ENCODE results near the gene VAMP3. TPM values are rescaled to one million over a fixed set of nuclear protein-coding genes. Genes with fewer than 3 reads are reported as not detected.

The VAMP3 gene
- total and polyA plus RNA-seq, 4 experiments from 2014 or later: 45.6 to 67.0 (median 51.9) TPM

DNA sequence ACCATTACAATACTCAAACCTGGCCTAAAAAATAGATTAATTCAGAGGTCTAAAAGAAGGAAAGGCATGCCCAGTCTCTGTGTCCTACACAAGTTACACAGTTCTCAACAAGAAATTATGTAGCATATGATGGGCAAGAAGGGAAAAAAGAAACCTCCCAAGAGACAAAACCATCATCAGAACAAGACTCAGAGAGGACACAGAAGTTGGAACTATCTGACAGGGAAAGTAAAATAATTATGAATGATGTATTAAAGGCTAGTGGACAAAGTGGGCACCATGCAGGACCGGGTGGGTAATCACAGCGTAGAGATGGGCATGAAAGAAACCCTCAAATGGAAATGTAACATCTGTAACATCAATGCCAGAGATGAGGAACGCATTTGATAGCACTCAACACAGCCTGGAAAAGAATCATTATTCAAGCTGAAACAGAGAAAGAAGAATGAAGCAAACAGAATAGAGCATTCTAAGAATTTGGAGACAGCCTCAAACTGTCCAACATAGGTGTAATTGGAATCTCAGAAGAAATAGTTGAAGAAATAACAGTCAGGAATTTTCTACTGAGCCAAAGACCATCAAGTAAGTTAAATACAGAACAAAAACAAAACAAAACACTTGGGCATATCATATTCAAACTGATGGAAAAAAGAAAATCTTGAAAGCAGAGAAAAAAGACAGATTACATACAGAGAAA, 42.7 kb downstream of the VAMP3 start:
- H3K27me3 ChIP-seq (ENCODE audit: insufficient read depth, low read length): no peaks in the 10 kb centered on the region
- H3K4me1 ChIP-seq (ENCODE audit: insufficient read depth, low read length): no peaks in the 10 kb centered on the region
- Mint-ChIP-seq H3K27me3 (no peaks in the 10 kb centered on the region), H3K36me3 (peaks cover 45 to 46% of the 10 kb centered on the region in 2 donors), H3K27ac (no peak overlapping the region), H3K4me1 (no peaks in the 10 kb centered on the region), H3K4me3 (no peak overlapping the region), H3K9me3 (peaks cover 0 to 17% (median 16%) of the 10 kb centered on the region in 8 donors)
- peaks cover 4 to 7% of the 10 kb centered on the region in 2 donors for H3K9me3 ChIP-seq (ENCODE audit: control insufficient read depth in 1 of 2, low read length in 2 of 2)
- no peak overlapping the region for H3K4me3 ChIP-seq (ENCODE audit: low read length in 2 of 2)
- no peak for DNase-seq
- CTCF ChIA-PET (ENCODE audit: partially characterized antibody): no interaction called here
- intact Hi-C loops (cut with micrococcal nuclease): no loop called here
- POLR2A ChIA-PET (ENCODE audit: partially characterized antibody): no interaction called here
- H3K36me3 ChIP-seq (ENCODE audit: insufficient read depth, low read length): peaks cover 17% of the 10 kb centered on the region
- H3K27ac ChIP-seq (ENCODE audit: low read depth, low read length): no peak overlapping the region

GRCh38 chr1:7821282-7821681, 50.2 kb downstream of the VAMP3 start:
- CTCF ChIA-PET (ENCODE audit: partially characterized antibody): no interaction called here
- no peak overlapping the region for H3K27ac ChIP-seq (ENCODE audit: low read depth, low read length)
- intact Hi-C loops (cut with micrococcal nuclease): no loop called here
- H3K4me1 ChIP-seq (ENCODE audit: insufficient read depth, low read length): no peaks in the 10 kb centered on the region
- H3K27me3 ChIP-seq (ENCODE audit: insufficient read depth, low read length): no peaks in the 10 kb centered on the region
- H3K4me3 ChIP-seq (ENCODE audit: low read length in 2 of 2): no peak overlapping the region
- Mint-ChIP-seq H3K4me1 (peaks cover 0 to under 1% (median 0%) of the 10 kb centered on the region in 4 donors), H3K4me3 (no peak overlapping the region), H3K27me3 (no peaks in the 10 kb centered on the region), H3K36me3 (peaks cover 31 to 38% of the 10 kb centered on the region in 2 donors), H3K27ac (no peak overlapping the region), H3K9me3 (no peaks in the 10 kb centered on the region)
- H3K9me3 ChIP-seq (ENCODE audit: control insufficient read depth in 1 of 2, low read length in 2 of 2): no peaks in the 10 kb centered on the region
- no peaks in the 10 kb centered on the region for H3K36me3 ChIP-seq (ENCODE audit: insufficient read depth, low read length)
- no peak for DNase-seq
- POLR2A ChIA-PET (ENCODE audit: partially characterized antibody): no interaction called here

GRCh38 chr1:7824701-7825100, 53.6 kb downstream of the VAMP3 start:
- Histone ChIP-seq H3K27me3 (ENCODE audit: insufficient read depth, low read length) (no peaks in the 10 kb centered on the region), H3K9me3 (ENCODE audit: control insufficient read depth in 1 of 2, low read length in 2 of 2) (no peaks in the 10 kb centered on the region), H3K36me3 (ENCODE audit: insufficient read depth, low read length) (no peaks in the 10 kb centered on the region), H3K4me3 (ENCODE audit: low read length in 2 of 2) (no peak overlapping the region), H3K4me1 (ENCODE audit: insufficient read depth, low read length) (no peaks in the 10 kb centered on the region), H3K27ac (ENCODE audit: low read depth, low read length) (no peak overlapping the region)
- Mint-ChIP-seq H3K9me3 (no peaks in the 10 kb centered on the region), H3K27ac (no peak overlapping the region), H3K4me3 (no peak overlapping the region), H3K36me3 (peaks cover 46 to 53% of the 10 kb centered on the region in 2 donors), H3K27me3 (no peaks in the 10 kb centered on the region), H3K4me1 (peaks cover 0 to 23% (median 4%) of the 10 kb centered on the region in 4 donors)
- ChIA-PET CTCF (ENCODE audit: partially characterized antibody) (interaction anchor here (0.9 kb wide), 1 partner anchor 16 kb away, joined by 3 read pairs; no protein-coding TSS in a partner anchor), POLR2A (ENCODE audit: partially characterized antibody) (no interaction called here)
- no peak for DNase-seq
- intact Hi-C loops (cut with micrococcal nuclease): no loop called here

GRCh38 chr1:7826363-7826762, 55.3 kb downstream of the VAMP3 start:
- intact Hi-C loops (cut with micrococcal nuclease): no loop called here
- CTCF ChIA-PET (ENCODE audit: partially characterized antibody): no interaction called here

DNA sequence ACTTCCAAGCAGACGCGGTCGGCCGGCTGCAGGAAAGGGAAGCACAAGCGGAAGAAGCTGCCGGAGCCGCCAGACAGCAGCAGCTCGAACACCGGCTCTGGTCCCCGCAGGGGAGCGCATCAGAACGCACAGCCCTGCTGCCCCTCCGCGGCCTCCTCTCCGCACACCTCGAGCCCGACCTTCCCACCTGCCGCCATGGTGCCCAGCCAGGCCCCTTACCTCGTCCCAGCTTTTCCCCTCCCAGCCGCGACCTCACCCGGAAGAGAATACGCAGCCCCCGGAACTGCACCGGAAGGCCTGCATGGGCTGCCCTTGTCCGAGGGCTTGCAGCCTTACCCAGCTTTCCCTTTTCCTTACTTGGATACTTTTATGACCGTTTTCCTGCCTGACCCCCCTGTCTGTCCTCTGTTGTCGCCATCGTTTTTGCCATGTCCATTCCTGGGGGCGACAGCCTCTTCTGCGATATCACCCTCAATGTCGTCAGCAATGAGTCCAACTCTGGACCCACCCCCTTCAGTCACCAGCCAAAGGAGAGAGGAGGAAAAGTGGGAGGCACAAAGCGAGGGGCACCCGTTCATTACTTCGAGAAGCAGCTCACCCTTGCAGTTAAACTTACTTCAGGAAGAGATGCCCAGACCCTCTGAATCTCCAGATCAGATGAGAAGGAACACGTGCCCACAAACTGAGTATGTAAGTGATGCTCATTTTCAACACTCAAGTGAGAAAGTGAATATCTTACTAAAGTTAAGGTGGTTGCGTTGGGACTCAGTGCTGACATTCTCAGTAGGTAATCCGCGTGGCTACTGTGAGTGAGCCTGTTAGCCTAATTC, 56.2 kb downstream of the VAMP3 start:
- Mint-ChIP-seq H3K27ac (peak overlapping the region; percentile 62 to 91 (median 87)), H3K27me3 (no peaks in the 10 kb centered on the region), H3K4me3 (peak overlapping the region; percentile 78 to 92 (median 88)), H3K9me3 (no peaks in the 10 kb centered on the region), H3K36me3 (peaks cover 38 to 45% of the 10 kb centered on the region in 2 donors), H3K4me1 (peaks cover 2 to 23% (median 5%) of the 10 kb centered on the region in 4 donors)
- CTCF ChIA-PET (ENCODE audit: partially characterized antibody): no interaction called here
- POLR2A ChIA-PET (ENCODE audit: partially characterized antibody): no interaction called here
- intact Hi-C loops (cut with micrococcal nuclease): no loop called here
- Histone ChIP-seq H3K36me3 (ENCODE audit: insufficient read depth, low read length) (no peaks in the 10 kb centered on the region), H3K27ac (ENCODE audit: low read depth, low read length) (peak overlapping the region; percentile 24), H3K9me3 (ENCODE audit: control insufficient read depth in 1 of 2, low read length in 2 of 2) (no peaks in the 10 kb centered on the region), H3K27me3 (ENCODE audit: insufficient read depth, low read length) (no peaks in the 10 kb centered on the region), H3K4me3 (ENCODE audit: low read length in 2 of 2) (peak overlapping the region in 1 of 2 donors; percentile 3), H3K4me1 (ENCODE audit: insufficient read depth, low read length) (no peaks in the 10 kb centered on the region)
- peak in 4 of 5 donors; percentile 1 to 36 (median 21) for DNase-seq

More at GRCh38 chr1:7826363-7826762, 55.3 kb downstream of the VAMP3 start:
- DNase-seq: no peak
- H3K27me3 ChIP-seq (ENCODE audit: insufficient read depth, low read length): no peaks in the 10 kb centered on the region
- H3K4me1 Mint-ChIP-seq: peaks cover 0 to 23% (median 5%) of the 10 kb centered on the region in 4 donors
- H3K4me1 ChIP-seq (ENCODE audit: insufficient read depth, low read length): no peaks in the 10 kb centered on the region
- no peaks in the 10 kb centered on the region for H3K9me3 Mint-ChIP-seq
- H3K27ac Mint-ChIP-seq: peak overlapping the region in 1 of 7 donors; percentile 82
- H3K27me3 Mint-ChIP-seq: no peaks in the 10 kb centered on the region
- no peak overlapping the region for H3K4me3 ChIP-seq (ENCODE audit: low read length in 2 of 2)
- H3K4me3 Mint-ChIP-seq: peak overlapping the region in 7 of 8 donors; percentile 83 to 92 (median 88)
- H3K36me3 Mint-ChIP-seq: peaks cover 39 to 50% of the 10 kb centered on the region in 2 donors
- H3K9me3 ChIP-seq (ENCODE audit: control insufficient read depth in 1 of 2, low read length in 2 of 2): no peaks in the 10 kb centered on the region
- H3K36me3 ChIP-seq (ENCODE audit: insufficient read depth, low read length): no peaks in the 10 kb centered on the region
- POLR2A ChIA-PET (ENCODE audit: partially characterized antibody): no interaction called here
- H3K27ac ChIP-seq (ENCODE audit: low read depth, low read length): no peak overlapping the region

Other genes with a start within 250 kb of the VAMP3 start
- gene PER3, start 13.0 kb downstream of the VAMP3 start, total RNA-seq: 1 to 10 TPM; 7.4 to 7.9 TPM
- 1 to 10 TPM; 3.5 to 4.9 TPM for gene PER3, start 13.0 kb downstream of the VAMP3 start, polyA plus RNA-seq
- under 1 TPM in 1 of 2 experiments, not detected in 1; 0.61 TPM for gene UTS2, start 81.8 kb downstream of the VAMP3 start, total RNA-seq
- gene UTS2, start 81.8 kb downstream of the VAMP3 start, polyA plus RNA-seq: 1 to 10 TPM in 1 of 2 donors, under 1 TPM in 1; 0.33 to 1.1 TPM
- under 1 TPM; 0.15 to 0.53 TPM for gene TNFRSF9, start 169.5 kb downstream of the VAMP3 start, total RNA-seq
- under 1 TPM in 1 of 2 donors, not detected in 1; 0.56 TPM for gene TNFRSF9, start 169.5 kb downstream of the VAMP3 start, polyA plus RNA-seq
- gene PARK7, start 190.4 kb downstream of the VAMP3 start, total RNA-seq: 100 to 1,000 TPM; 112 to 122 TPM
- gene PARK7, start 190.4 kb downstream of the VAMP3 start, polyA plus RNA-seq: 100 to 1,000 TPM; 342 to 381 TPM

Data from CD4-positive, alpha-beta memory T cell (primary cell).